GM12865 (cell line): ENCODE data around the gene ENPP4.
"Not testable (repeated sequence)": the region's sequence is repeated elsewhere in the genome, so short reads cannot be mapped to it uniquely, and the experiment has no call there.

Experiments
- DNase-seq: peaks from one replicate; pipeline ENCODE4 v3.0.0; 2010; ENCODE audit warnings: low read depth
- H3K4me3 ChIP-seq: 2 replicates; pipeline ENCODE4 v1.5.1; 2011; ENCODE audit warnings: mild to moderate bottlenecking, low read depth, low read length, control low read depth
- TF ChIP-seq, protein P1 (sequence below): IDR thresholded peaks from 2 replicates; pipeline ENCODE4 v1.5.1; 2011; ENCODE audit warnings: low read length, control low read depth, low read depth, inconsistent platforms; ENCODE audit not compliant: insufficient read depth; ENCODE audit errors: missing control alignments

The ENPP4 gene

DNA sequence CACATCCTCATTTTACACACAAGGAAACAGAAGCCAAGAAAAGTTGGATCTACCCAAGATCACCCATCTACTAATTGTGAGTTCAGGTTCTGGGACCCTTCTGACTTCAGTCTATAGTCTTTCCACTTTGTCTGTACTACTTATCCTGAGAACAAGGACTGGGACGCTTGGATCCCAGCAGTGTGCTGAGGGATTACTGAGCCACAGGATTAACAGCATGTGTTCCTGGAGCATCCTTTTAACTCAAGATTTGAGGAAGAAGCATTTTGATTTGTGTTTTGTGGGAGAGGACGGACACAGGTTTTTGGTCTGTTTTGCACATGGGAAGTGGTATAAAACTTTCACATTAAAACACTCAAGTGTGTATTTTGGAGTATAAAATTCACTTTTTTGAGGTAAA is 4.4 kb downstream of the ENPP4 start:
- no peak overlapping the region for H3K4me3 ChIP-seq
- TF ChIP-seq, protein P1, sequence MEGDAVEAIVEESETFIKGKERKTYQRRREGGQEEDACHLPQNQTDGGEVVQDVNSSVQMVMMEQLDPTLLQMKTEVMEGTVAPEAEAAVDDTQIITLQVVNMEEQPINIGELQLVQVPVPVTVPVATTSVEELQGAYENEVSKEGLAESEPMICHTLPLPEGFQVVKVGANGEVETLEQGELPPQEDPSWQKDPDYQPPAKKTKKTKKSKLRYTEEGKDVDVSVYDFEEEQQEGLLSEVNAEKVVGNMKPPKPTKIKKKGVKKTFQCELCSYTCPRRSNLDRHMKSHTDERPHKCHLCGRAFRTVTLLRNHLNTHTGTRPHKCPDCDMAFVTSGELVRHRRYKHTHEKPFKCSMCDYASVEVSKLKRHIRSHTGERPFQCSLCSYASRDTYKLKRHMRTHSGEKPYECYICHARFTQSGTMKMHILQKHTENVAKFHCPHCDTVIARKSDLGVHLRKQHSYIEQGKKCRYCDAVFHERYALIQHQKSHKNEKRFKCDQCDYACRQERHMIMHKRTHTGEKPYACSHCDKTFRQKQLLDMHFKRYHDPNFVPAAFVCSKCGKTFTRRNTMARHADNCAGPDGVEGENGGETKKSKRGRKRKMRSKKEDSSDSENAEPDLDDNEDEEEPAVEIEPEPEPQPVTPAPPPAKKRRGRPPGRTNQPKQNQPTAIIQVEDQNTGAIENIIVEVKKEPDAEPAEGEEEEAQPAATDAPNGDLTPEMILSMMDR: no peak

DNA sequence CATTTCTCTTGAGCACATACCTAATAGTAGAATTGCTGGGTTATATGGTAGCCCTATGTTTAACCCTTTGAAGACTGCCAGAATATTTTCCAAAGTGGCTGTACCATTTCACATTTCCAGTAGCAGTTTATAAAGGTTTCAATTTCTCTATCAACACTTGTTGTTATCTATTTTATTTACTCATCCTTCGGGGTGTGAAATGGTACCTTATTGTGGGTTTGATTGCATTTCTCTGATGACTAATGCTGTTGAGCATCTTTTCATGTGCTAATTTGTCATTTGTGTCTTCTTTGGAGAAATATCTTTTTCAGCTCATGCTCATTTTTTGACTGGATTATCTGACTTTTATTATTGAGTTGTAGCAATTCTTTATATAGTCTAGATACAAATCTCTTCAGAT is 5.4 kb downstream of the ENPP4 start:
- DNase-seq: no peak
- TF ChIP-seq, protein P1: no peak
- H3K4me3 ChIP-seq: no peak overlapping the region

More for the DNA sequence above, 4.4 kb downstream of the ENPP4 start:
- no peak for DNase-seq

- TF ChIP-seq, protein P1: no peak
- no peak for DNase-seq
- no peak overlapping the region for H3K4me3 ChIP-seq
These were observed 7.0 kb downstream of the ENPP4 start for GRCh38 chr6:46136831-46137230.

- peak; percentile 22 for DNase-seq
- H3K4me3 ChIP-seq: no peak overlapping the region
- TF ChIP-seq, protein P1: no peak
These were observed 7.6 kb downstream of the ENPP4 start for GRCh38 chr6:46137387-46137786.

DNA sequence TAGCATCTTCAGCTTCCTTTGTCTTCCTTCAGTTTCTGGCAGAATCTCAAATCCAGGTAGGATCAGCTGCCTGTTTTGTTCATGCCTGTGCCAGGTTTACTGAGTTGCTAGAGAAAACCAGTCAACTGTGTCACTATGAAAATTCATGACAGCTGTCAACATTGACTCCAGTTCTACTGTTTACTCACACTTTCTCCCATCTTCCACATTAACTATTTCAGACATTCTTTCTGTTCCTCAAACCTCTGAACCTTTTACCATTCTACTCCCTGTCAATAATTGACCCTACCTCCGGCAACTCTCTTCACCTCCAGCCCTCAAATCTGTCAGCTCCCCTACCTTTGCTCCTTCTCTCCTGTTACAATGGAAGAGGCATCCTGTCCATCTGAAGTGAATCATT is 8.5 kb downstream of the ENPP4 start:
- DNase-seq: peak; percentile 13
- H3K4me3 ChIP-seq: no peak overlapping the region
- TF ChIP-seq, protein P1: no peak

DNA sequence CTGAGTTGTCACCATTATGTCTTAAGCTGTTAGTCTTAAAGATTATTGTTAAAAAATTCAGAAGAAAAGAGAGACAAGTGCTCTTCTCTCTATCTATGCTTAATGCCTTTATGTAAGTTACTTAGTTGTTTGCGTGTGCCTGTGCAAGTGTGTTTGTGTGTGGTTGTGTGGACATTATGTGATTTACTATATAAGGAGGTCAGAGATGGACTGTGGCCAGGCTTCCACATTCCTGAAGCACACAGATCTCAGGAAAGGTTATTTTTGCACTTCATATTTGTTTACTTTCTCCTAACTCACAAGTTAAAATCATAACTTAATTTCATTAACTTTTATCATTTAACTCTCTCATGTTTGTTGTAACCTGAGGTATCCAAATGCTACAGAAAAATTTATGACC is 14.5 kb downstream of the ENPP4 start:
- no peak overlapping the region for H3K4me3 ChIP-seq
- DNase-seq: no peak
- TF ChIP-seq, protein P1: no peak

GRCh38 chr6:46149066-46149465 is 19.3 kb downstream of the ENPP4 start:
- not testable (repeated sequence) for DNase-seq

DNA sequence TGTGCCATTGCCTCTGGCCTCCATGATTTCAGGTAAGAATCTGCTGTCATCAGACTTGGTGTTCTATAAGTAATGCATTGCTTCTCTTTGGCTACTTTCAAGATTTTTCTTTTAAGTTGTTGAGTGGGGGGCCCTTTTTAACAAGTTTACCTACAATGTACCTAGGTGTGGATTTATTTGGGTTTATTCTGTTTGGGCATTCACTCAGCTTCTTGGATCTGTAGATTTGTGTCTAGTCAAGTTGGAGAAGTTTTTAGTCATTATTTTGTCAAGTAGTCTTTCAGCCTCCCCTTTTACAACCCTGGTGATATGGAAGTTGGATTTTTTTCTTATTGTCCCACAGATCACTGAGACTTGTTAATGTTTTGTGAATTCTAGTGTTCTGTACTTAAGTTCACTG is 26.9 kb downstream of the ENPP4 start:
- TF ChIP-seq, protein P1: no peak
- DNase-seq: no peak
- no peak overlapping the region for H3K4me3 ChIP-seq

More at GRCh38 chr6:46149066-46149465, 19.3 kb downstream of the ENPP4 start:
- H3K4me3 ChIP-seq: not testable (repeated sequence)
